GM12874 (cell line): Measurements from ENCODE around the gene UBE2O.

Source experiments
- TF ChIP-seq, protein P1 (sequence below): IDR thresholded peaks from 2 replicates; pipeline ENCODE4 v1.5.1; 2011; ENCODE audit warnings: low read depth, mild to moderate bottlenecking, control low read depth, low read length, moderate library complexity; ENCODE audit not compliant: insufficient read depth

UBE2O gene

DNA sequence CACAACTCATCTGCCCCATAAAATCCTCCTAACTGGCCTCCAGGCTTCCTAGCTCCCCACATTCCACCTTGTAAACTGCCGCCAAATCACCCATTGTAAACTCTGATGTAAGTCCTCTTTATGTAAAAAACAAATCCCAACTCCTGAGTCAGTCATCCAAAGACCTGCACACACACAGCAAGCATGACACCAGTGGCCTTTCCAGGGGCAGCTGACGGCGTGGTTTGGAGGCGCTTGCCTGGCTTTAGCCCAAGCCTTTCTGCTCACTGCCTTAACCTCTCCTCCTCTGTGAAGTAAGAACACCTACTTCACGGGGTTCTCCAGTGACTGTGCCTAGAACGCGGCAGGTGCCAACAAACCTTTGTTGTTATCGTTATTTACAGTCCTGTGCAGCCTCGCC, 14.0 kb downstream of the UBE2O start:
- TF ChIP-seq, protein P1, sequence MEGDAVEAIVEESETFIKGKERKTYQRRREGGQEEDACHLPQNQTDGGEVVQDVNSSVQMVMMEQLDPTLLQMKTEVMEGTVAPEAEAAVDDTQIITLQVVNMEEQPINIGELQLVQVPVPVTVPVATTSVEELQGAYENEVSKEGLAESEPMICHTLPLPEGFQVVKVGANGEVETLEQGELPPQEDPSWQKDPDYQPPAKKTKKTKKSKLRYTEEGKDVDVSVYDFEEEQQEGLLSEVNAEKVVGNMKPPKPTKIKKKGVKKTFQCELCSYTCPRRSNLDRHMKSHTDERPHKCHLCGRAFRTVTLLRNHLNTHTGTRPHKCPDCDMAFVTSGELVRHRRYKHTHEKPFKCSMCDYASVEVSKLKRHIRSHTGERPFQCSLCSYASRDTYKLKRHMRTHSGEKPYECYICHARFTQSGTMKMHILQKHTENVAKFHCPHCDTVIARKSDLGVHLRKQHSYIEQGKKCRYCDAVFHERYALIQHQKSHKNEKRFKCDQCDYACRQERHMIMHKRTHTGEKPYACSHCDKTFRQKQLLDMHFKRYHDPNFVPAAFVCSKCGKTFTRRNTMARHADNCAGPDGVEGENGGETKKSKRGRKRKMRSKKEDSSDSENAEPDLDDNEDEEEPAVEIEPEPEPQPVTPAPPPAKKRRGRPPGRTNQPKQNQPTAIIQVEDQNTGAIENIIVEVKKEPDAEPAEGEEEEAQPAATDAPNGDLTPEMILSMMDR, result no peak

DNA sequence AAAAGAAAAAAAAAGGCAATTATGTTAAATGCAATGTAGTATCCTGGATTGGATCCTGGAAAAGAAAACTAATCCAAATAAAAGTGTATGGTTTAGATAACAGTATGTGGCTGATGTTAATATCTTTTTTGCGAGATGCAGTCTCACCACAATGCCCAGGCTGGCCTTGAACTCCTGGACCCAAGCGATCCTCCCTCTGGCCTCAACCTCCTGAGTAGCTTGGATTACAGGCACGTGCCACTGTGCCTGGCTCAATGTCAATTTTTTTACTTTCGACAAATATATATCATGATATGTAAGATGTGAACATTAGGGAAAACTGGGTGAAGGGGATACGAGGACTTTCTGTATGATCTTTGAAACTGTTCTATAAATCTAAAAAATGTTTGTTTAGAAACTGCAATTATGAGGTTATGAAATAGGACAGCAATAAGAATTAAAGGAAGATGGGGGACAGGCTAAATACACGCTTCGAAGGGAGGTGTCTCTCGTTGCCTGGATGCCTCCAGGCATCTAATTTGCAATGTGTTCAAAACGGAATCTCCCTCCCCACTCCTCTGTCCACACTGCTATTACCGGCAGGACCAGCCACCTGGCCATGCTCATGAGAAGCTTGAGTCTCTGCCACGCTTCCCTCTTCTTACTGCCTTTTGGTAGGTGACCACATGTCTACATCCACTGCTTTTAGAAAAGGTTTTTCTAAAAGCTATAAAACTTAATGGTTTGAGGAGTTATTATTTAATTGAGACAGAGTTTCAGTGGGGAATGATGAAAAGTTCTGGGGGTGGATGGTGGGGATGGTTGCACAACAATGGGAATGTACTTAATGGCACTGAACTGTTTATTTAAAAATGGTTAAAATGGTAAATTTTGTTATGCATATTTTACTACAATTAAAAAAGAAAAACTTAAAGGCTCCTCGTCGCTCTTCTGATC, 15.2 kb downstream of the UBE2O start:
- TF ChIP-seq, protein P1, result no peak

- TF ChIP-seq, protein P1, result no peak
Measured at GRCh38 chr17:76435751-76436150, 17.2 kb downstream of the UBE2O start.

- TF ChIP-seq, protein P1, result no peak
Measured at GRCh38 chr17:76434870-76435269, 18.1 kb downstream of the UBE2O start.

GRCh38 chr17:76433693-76434092, 19.3 kb downstream of the UBE2O start:
- TF ChIP-seq, protein P1, result no peak

DNA sequence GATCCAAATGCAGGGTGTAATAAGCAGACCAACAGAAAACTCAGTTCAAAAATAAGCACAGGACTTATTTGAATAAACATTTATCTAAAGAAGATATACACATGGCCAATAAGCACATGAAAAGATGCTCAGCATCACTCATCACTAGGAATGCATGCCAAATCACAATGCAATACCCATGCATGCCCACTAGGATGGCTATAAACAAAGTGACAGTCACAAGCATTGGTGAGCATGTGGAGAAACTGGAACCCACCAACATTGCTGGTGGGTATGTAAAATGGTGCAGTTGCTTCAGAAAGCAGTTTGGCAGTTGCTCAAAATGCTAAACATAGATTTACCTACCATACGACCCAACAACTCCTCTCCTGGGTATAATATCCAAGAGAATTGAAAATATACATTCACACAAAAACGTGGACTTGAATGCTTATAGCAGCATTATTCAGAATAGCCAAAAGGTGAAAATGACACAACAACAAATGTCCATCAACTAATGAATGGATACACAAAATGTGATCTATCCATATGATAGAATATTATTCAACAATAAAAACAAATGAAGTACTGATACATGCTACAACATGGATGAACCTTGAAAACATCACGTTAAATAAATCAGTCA, 20.1 kb downstream of the UBE2O start:
- TF ChIP-seq, protein P1, result peak; percentile 51

DNA sequence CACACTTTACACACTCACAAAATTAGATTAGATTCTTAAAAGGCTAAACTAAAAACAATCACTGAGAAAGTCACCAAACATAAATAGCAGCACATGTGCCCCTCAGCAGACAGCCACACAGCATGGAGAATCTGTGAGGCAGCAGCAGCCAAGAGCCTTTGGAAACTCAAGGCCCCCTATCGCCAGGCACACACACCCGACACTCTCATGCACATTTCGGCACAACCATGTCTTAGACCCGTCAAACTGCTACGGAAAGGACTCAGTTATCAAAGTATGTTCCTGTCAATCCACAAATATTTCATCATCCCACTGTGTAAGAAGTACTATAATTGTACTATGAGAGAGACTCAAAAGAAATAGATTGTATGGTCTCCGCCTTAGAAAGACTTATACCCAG, 20.9 kb downstream of the UBE2O start:
- TF ChIP-seq, protein P1, result no peak
